ENCODE results near the gene KLHL6. TPM values are rescaled to one million over a fixed set of nuclear protein-coding genes. Genes with fewer than 3 reads are reported as not detected.
"Not testable (repeated sequence)": the region's sequence is repeated elsewhere in the genome, so short reads cannot be mapped to it uniquely, and the experiment has no call there.

Gene KLHL6
- total RNA-seq, 1 donor from 2014 or later: 7.7 TPM

GRCh38 chr3:183487016-183487415 lies 68.5 kb downstream of the KLHL6 start:
- DNase-seq (ENCODE audit: low read depth, low spot score): no peak

GRCh38 chr3:183486472-183486871 lies 69.0 kb downstream of the KLHL6 start:
- DNase-seq (ENCODE audit: low read depth, low spot score): no peak

DNA sequence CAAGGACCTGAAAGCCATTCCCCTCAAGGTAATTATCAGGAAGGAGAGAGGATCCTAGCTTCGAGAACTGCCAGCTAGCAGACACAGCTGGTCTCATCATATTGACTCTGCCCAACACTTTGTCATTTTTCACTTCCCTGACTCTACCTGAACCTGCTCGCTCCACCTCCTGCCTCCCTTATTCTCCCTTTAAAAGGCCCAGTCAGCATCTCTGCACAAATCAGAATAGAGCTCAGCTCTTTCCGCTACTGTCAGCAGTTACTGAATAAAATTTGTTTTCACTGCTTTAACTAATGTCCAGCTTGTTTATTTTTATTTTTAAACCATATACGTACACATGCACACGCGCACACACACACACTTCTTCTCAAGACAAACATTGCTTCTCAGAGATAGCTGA lies 69.9 kb downstream of the KLHL6 start:
- DNase-seq (ENCODE audit: low read depth, low spot score): no peak

DNA sequence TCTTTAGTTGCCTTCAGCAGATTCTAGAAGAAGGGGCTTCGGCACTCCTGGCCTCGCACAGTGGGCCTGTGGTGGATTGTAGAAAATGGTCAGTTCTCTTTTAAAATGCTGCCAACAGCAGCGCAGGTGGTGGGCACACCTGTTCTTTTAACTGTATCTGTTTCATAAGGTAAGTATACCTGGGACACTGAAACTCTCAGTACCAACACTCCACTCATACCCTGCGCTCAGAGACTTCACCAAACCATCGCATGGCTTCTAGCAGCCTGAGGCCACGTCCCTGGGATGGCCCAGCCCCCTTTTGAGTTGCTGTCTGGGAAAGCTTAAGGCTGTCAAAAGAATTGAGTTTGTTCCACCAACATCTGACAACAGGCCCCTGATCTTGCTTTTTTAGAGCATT lies 70.4 kb downstream of the KLHL6 start:
- no peak for DNase-seq (ENCODE audit: low read depth, low spot score)

- no peak for DNase-seq (ENCODE audit: low read depth, low spot score)
These were observed 71.0 kb downstream of the KLHL6 start for GRCh38 chr3:183484431-183485075.

DNA sequence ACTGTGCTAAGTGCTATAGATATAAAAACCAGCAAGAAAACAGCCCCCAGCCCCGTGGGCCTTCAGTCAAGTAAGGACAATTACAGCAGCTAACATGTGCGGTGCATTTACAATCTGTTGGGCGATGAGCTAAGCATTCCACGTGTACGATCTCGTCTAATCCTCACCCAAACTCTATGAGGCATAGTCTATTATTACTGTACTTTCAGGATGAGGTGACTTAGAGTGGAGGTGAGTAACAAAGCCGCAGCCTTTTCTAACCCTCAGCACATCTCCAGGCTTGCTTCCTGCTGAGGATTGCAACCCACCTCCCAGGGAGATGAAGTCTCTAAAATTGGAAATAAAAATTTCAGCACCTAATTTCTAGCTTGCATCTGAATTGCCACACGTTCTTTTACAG lies 73.9 kb downstream of the KLHL6 start:
- no peak for DNase-seq (ENCODE audit: low read depth, low spot score)

GRCh38 chr3:183478501-183478900 lies 77.0 kb downstream of the KLHL6 start:
- DNase-seq (ENCODE audit: low read depth, low spot score): no peak

DNA sequence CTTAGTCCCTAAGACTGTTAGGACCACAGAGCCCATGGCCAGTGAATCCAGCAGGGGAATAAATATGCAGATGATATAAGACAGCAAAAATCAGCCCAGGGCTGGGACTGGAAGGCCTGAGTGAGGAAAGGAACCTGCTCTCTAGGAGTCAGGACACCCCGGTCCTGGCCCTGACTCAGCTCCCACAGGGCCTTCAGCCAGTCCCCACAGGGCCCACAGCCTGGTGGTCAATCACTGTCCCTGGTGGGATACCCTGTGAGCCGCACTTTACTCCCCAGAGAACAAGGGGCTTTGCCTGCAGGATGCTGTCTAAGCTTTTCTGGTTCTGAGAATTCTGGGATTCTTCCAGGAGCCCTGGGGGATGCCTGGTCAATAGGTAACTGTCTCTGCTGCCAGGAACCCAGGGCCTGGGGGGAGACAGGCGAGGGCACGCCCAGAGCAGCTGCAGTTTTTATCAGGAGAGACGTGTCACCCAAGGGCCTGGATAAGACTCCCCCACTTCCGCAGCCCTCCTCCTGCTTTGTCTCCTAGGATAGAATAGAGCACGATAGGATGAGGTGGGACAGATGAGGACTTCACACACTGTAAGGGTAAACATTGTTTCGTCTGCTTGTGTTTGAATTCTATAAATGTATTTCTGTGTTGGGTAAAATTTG lies 77.6 kb downstream of the KLHL6 start:
- no peak for DNase-seq (ENCODE audit: low read depth, low spot score)

- not testable (repeated sequence) for DNase-seq (ENCODE audit: low read depth, low spot score)
These were observed 79.7 kb downstream of the KLHL6 start for GRCh38 chr3:183475764-183476162.

- peak; percentile 55 for DNase-seq (ENCODE audit: low read depth, low spot score)
These were observed 80.3 kb downstream of the KLHL6 start for GRCh38 chr3:183475016-183475763.

DNA sequence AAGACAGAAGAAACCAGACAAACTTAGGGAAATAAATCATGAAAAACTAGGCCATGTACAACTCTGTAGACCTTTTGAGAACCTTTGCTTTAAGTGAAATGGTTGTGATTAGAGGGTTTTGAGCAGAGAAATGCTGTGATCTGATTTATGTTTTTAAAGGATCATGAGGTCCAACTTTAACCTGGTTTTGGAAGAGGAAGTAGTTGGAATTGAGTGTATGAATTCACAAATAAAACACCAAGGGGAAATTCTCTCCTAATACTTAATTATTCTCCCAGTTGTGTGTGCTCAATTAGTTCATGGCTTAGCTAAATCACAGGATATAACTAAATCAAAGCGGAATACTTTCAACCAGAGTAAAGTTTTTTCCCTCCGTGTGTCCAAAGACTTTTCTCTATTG lies 81.5 kb downstream of the KLHL6 start:
- no peak for DNase-seq (ENCODE audit: low read depth, low spot score)

DNA sequence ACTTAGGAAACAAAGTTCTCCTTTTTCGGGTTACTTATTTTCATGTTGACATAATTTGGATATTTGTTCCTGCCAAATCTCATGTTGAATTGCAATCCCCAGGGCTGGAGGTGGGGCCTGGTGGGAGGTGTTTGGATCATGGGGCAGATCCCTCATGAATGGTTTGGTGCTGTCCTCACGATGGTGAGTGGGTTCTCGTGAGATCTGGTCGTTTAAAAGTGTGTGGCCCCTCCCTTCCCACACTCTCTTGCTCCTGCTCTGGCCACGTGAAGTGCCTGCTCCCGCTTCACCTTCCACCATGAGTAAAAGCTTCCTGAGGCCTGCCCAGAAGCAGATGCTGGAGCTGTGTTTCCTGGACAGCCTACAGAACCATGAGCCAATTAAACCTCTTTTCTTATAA lies 83.4 kb downstream of the KLHL6 start:
- no peak for DNase-seq (ENCODE audit: low read depth, low spot score)

DNA sequence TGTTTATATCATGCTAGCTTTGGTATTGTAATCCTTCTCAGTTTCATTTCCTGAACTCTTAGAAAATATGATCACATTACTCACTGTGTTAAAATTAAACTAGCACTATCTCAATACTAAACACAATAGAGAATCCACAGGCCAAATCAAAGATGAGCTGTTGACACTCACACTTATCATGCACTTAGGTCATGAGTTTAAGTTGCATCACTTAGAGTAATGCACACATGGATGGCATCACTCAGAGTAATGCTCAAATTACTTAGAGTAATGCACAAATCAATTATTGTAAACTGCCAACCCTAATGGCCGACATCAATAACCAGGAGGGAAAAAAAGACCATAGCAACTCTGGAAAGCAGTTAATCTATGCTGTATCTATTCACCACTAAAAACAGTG lies 87.1 kb downstream of the KLHL6 start:
- DNase-seq (ENCODE audit: low read depth, low spot score): no peak

- DNase-seq (ENCODE audit: low read depth, low spot score): no peak
These were observed 88.9 kb downstream of the KLHL6 start for GRCh38 chr3:183466575-183466974.

- DNase-seq (ENCODE audit: low read depth, low spot score): not testable (repeated sequence)
These were observed 89.8 kb downstream of the KLHL6 start for GRCh38 chr3:183465710-183466109.

GRCh38 chr3:183464480-183464879 lies 91.0 kb downstream of the KLHL6 start:
- no peak for DNase-seq (ENCODE audit: low read depth, low spot score)

- no peak for DNase-seq (ENCODE audit: low read depth, low spot score)
These were observed 95.1 kb downstream of the KLHL6 start for GRCh38 chr3:183460081-183461055.

GRCh38 chr3:183455089-183455488 lies 100.4 kb downstream of the KLHL6 start:
- DNase-seq (ENCODE audit: low read depth, low spot score): peak; percentile 26

- DNase-seq (ENCODE audit: low read depth, low spot score): no peak
These were observed 101.4 kb downstream of the KLHL6 start for GRCh38 chr3:183454064-183454463.

- no peak for DNase-seq (ENCODE audit: low read depth, low spot score)
These were observed 105.7 kb downstream of the KLHL6 start for GRCh38 chr3:183449791-183450190.

- no peak for DNase-seq (ENCODE audit: low read depth, low spot score)
These were observed 106.1 kb downstream of the KLHL6 start for GRCh38 chr3:183449391-183449790.
